ENCODE measurements around the gene HID1.
"Not testable (repeated sequence)": the region's sequence is repeated elsewhere in the genome, so short reads cannot be mapped to it uniquely, and the experiment has no call there.

Gene HID1

GRCh38 chr17:74995847-74996246 is 23.3 kb upstream of the HID1 start:
- Histone ChIP-seq H3K9me3 (ENCODE audit: control insufficient read depth, insufficient read depth, low read length) (no peaks in the 10 kb centered on the region), H3K36me3 (ENCODE audit: control insufficient read depth, insufficient read depth, low read length) (no peaks in the 10 kb centered on the region), H3K27me3 (ENCODE audit: control insufficient read depth, insufficient read depth, low read length) (no peaks in the 10 kb centered on the region), H3K4me1 (ENCODE audit: control insufficient read depth, insufficient read depth, low read length) (no peaks in the 10 kb centered on the region), H3K9ac (ENCODE audit: low read depth, low read length) (no peak overlapping the region), H3K4me3 (ENCODE audit: low read depth, low read length) (no peak overlapping the region)

- Histone ChIP-seq H3K4me1 (ENCODE audit: control insufficient read depth, insufficient read depth, low read length) (no peaks in the 10 kb centered on the region), H3K36me3 (ENCODE audit: control insufficient read depth, insufficient read depth, low read length) (no peaks in the 10 kb centered on the region), H3K9ac (ENCODE audit: low read depth, low read length) (no peak overlapping the region), H3K27me3 (ENCODE audit: control insufficient read depth, insufficient read depth, low read length) (no peaks in the 10 kb centered on the region), H3K9me3 (ENCODE audit: control insufficient read depth, insufficient read depth, low read length) (no peaks in the 10 kb centered on the region), H3K4me3 (ENCODE audit: low read depth, low read length) (no peak overlapping the region)
These were observed 21.9 kb upstream of the HID1 start for GRCh38 chr17:74994440-74994839.

- no peaks in the 10 kb centered on the region for H3K9me3 ChIP-seq (ENCODE audit: control insufficient read depth, insufficient read depth, low read length)
- peaks cover 5% of the 10 kb centered on the region for H3K4me1 ChIP-seq (ENCODE audit: control insufficient read depth, insufficient read depth, low read length)
- no peak overlapping the region for H3K9ac ChIP-seq (ENCODE audit: low read depth, low read length)
- H3K27me3 ChIP-seq (ENCODE audit: control insufficient read depth, insufficient read depth, low read length) = no peaks in the 10 kb centered on the region
- no peak overlapping the region for H3K4me3 ChIP-seq (ENCODE audit: low read depth, low read length)
- H3K36me3 ChIP-seq (ENCODE audit: control insufficient read depth, insufficient read depth, low read length) = no peaks in the 10 kb centered on the region
These were observed 19.7 kb upstream of the HID1 start for GRCh38 chr17:74992223-74992622.

GRCh38 chr17:74990581-74991105 is 18.1 kb upstream of the HID1 start:
- Histone ChIP-seq H3K9ac (ENCODE audit: low read depth, low read length) (no peak overlapping the region), H3K27me3 (ENCODE audit: control insufficient read depth, insufficient read depth, low read length) (no peaks in the 10 kb centered on the region), H3K4me1 (ENCODE audit: control insufficient read depth, insufficient read depth, low read length) (peaks cover 5% of the 10 kb centered on the region), H3K4me3 (ENCODE audit: low read depth, low read length) (no peak overlapping the region), H3K36me3 (ENCODE audit: control insufficient read depth, insufficient read depth, low read length) (no peaks in the 10 kb centered on the region), H3K9me3 (ENCODE audit: control insufficient read depth, insufficient read depth, low read length) (no peaks in the 10 kb centered on the region)

- Histone ChIP-seq H3K4me3 (ENCODE audit: low read depth, low read length) (peak overlapping the region; percentile 79), H3K27me3 (ENCODE audit: control insufficient read depth, insufficient read depth, low read length) (peaks cover 2% of the 10 kb centered on the region), H3K9me3 (ENCODE audit: control insufficient read depth, insufficient read depth, low read length) (no peaks in the 10 kb centered on the region), H3K9ac (ENCODE audit: low read depth, low read length) (peak overlapping the region; percentile 28), H3K4me1 (ENCODE audit: control insufficient read depth, insufficient read depth, low read length) (peaks cover 5% of the 10 kb centered on the region), H3K36me3 (ENCODE audit: control insufficient read depth, insufficient read depth, low read length) (no peaks in the 10 kb centered on the region)
These were observed 15.6 kb upstream of the HID1 start for GRCh38 chr17:74987909-74988711.

- Histone ChIP-seq H3K9ac (ENCODE audit: low read depth, low read length) (peak within 1 kb of the TSS; percentile 28), H3K36me3 (ENCODE audit: control insufficient read depth, insufficient read depth, low read length) (no peaks in the 10 kb centered on the region), H3K4me1 (ENCODE audit: control insufficient read depth, insufficient read depth, low read length) (peaks cover 5% of the 10 kb centered on the region), H3K9me3 (ENCODE audit: control insufficient read depth, insufficient read depth, low read length) (no peaks in the 10 kb centered on the region), H3K27me3 (ENCODE audit: control insufficient read depth, insufficient read depth, low read length) (peaks cover 2% of the 10 kb centered on the region), H3K4me3 (ENCODE audit: low read depth, low read length) (peak within 1 kb of the TSS; percentile 79)
These were observed 14.9 kb upstream of the HID1 start, which contains the start of gene CDR2L for GRCh38 chr17:74987418-74987908. TSS of gene CDR2L (plus strand) at chr17:74987632. CDS start at chr17:74988044, 412 bp downstream.

GRCh38 chr17:74986206-74986576 is 13.6 kb upstream of the HID1 start:
- no peaks in the 10 kb centered on the region for H3K9me3 ChIP-seq (ENCODE audit: control insufficient read depth, insufficient read depth, low read length)
- H3K36me3 ChIP-seq (ENCODE audit: control insufficient read depth, insufficient read depth, low read length) = no peaks in the 10 kb centered on the region
- no peak overlapping the region for H3K9ac ChIP-seq (ENCODE audit: low read depth, low read length)
- peaks cover 8% of the 10 kb centered on the region for H3K4me1 ChIP-seq (ENCODE audit: control insufficient read depth, insufficient read depth, low read length)
- H3K4me3 ChIP-seq (ENCODE audit: low read depth, low read length) = no peak overlapping the region
- peaks cover 6% of the 10 kb centered on the region for H3K27me3 ChIP-seq (ENCODE audit: control insufficient read depth, insufficient read depth, low read length)

- H3K36me3 ChIP-seq (ENCODE audit: control insufficient read depth, insufficient read depth, low read length); H3K4me1 ChIP-seq (ENCODE audit: control insufficient read depth, insufficient read depth, low read length); H3K9me3 ChIP-seq (ENCODE audit: control insufficient read depth, insufficient read depth, low read length): not testable (repeated sequence)
- peak overlapping the region; percentile 5 for H3K9ac ChIP-seq (ENCODE audit: low read depth, low read length)
- H3K4me3 ChIP-seq (ENCODE audit: low read depth, low read length) = peak overlapping the region; percentile 96
- H3K27me3 ChIP-seq (ENCODE audit: control insufficient read depth, insufficient read depth, low read length) = peaks cover 22% of the 10 kb centered on the region
These were observed 10.2 kb upstream of the HID1 start for GRCh38 chr17:74982663-74983313.

- Histone ChIP-seq H3K27me3 (ENCODE audit: control insufficient read depth, insufficient read depth, low read length) (peaks cover 22% of the 10 kb centered on the region), H3K36me3 (ENCODE audit: control insufficient read depth, insufficient read depth, low read length) (no peaks in the 10 kb centered on the region)
These were observed 9.6 kb upstream of the HID1 start for GRCh38 chr17:74981979-74982662.

GRCh38 chr17:74981318-74981978 is 8.9 kb upstream of the HID1 start:
- Histone ChIP-seq H3K36me3 (ENCODE audit: control insufficient read depth, insufficient read depth, low read length) (no peaks in the 10 kb centered on the region), H3K4me3 (ENCODE audit: low read depth, low read length) (peak overlapping the region; percentile 96), H3K27me3 (ENCODE audit: control insufficient read depth, insufficient read depth, low read length) (peaks cover 22% of the 10 kb centered on the region), H3K9me3 (ENCODE audit: control insufficient read depth, insufficient read depth, low read length) (no peaks in the 10 kb centered on the region), H3K9ac (ENCODE audit: low read depth, low read length) (peak overlapping the region; percentile 54), H3K4me1 (ENCODE audit: control insufficient read depth, insufficient read depth, low read length) (peaks cover 3% of the 10 kb centered on the region)

More at GRCh38 chr17:74981979-74982662, 9.6 kb upstream of the HID1 start:
- Histone ChIP-seq H3K9me3 (ENCODE audit: control insufficient read depth, insufficient read depth, low read length) (no peaks in the 10 kb centered on the region), H3K4me1 (ENCODE audit: control insufficient read depth, insufficient read depth, low read length) (peaks cover 3% of the 10 kb centered on the region), H3K4me3 (ENCODE audit: low read depth, low read length) (peak overlapping the region; percentile 96), H3K9ac (ENCODE audit: low read depth, low read length) (peak overlapping the region; percentile 54)

All from iPS-15b (cell line).